Naive thymus-derived CD8-positive, alpha-beta T cell (primary cell): ENCODE measurements around the gene FMN1. TPM values are rescaled to one million over a fixed set of nuclear protein-coding genes. Genes with fewer than 3 reads are reported as not detected.

Source experiments
- ATAC-seq, 2 donors: fragments of 150-1000 bp; cut with Tn5 transposase in 1 of 2; sonication (Bioruptor Pico), chemical (Tn5 transposase) in 1 of 2; 1 replicate in 1 of 2; 2 replicates in 1 of 2; pipeline ENCODE4 v1.10.0; 2021; ENCODE audit warnings: mild to moderate bottlenecking in 2 of 2, moderate library complexity in 2 of 2
- POLR2A ChIA-PET: fragments of 350-600 bp; sonication (Branson Sonifier 250); formaldehyde crosslinking; loops from one replicate; lab custom pipeline; 2021; ENCODE audit warnings: antibody characterized with exemption; lab: Charles Lee
- DNase-seq, 10 donors: peaks; one replicate each; pipeline versions ENCODE4 v3.0.0 to v3.0.0-alpha.2; 2020 to 2022
- H3K27ac Mint-ChIP-seq, 10 donors: one replicate each; pipeline ENCODE4 v1.8.0; 2020 to 2022; ENCODE audit warnings: mild to moderate bottlenecking in 10 of 10, mixed read lengths in 10 of 10, moderate library complexity in 4 of 10, inconsistent platforms in 1 of 10
- H3K27me3 Mint-ChIP-seq, 5 donors: one replicate each; pipeline ENCODE4 v1.8.0; 2021 to 2022; ENCODE audit warnings: mixed read lengths in 5 of 5
- H3K36me3 Mint-ChIP-seq, 3 donors: one replicate each; pipeline ENCODE4 v1.8.0; 2020 to 2022; ENCODE audit warnings: mixed read lengths in 3 of 3, mild to moderate bottlenecking in 2 of 3, inconsistent platforms in 1 of 3
- H3K4me1 Mint-ChIP-seq, 4 donors: one replicate each; pipeline ENCODE4 v1.8.0; 2021 to 2022; ENCODE audit warnings: mixed read lengths in 4 of 4
- H3K4me3 Mint-ChIP-seq, 10 donors: one replicate each; pipeline ENCODE4 v1.8.0; 2020 to 2022; ENCODE audit warnings: mild to moderate bottlenecking in 10 of 10, mixed read lengths in 10 of 10, moderate library complexity in 6 of 10, inconsistent platforms in 1 of 10
- H3K9me3 Mint-ChIP-seq, 9 donors: one replicate each; pipeline ENCODE4 v1.8.0; 2020 to 2022; ENCODE audit warnings: mixed read lengths in 9 of 9, mild to moderate bottlenecking in 3 of 9, inconsistent platforms in 1 of 9, moderate library complexity in 1 of 9
- polyA plus RNA-seq, 3 donors: library from polyadenylated mRNA; unstranded; fragments of 300-500 nt; fragmentation: Illumina TruSeq; gene quantifications; one replicate each; pipeline ENCODE4 v1.2.3, GENCODE V29; 2021
- total RNA-seq, 8 experiments: library from RNA in 2 of 8; stranded (reverse) in 2 of 8; gene quantifications; one replicate each; pipeline ENCODE4 v1.2.3 and lab custom pipeline; 2021 to 2026

The FMN1 gene
- total and polyA plus RNA-seq, 5 experiments from 2014 or later = 0.19 to 0.42 (median 0.21) TPM; not detected in 2

- Mint-ChIP-seq H3K27ac (peak overlapping the region in 6 of 10 donors; percentile 1 to 95 (median 58)), H3K36me3 (peaks cover 0 to 9% (median 0%) of the 10 kb centered on the region in 3 donors), H3K9me3 (peaks cover 0 to 16% (median 2%) of the 10 kb centered on the region in 9 donors), H3K4me3 (peak overlapping the region in 7 of 10 donors; percentile 48 to 86 (median 66)), H3K27me3 (no peaks in the 10 kb centered on the region), H3K4me1 (peaks cover 0 to 21% (median 7%) of the 10 kb centered on the region in 4 donors)
- peak; percentile 60 to 100 for ATAC-seq
- POLR2A ChIA-PET = no interaction called here
- DNase-seq = peak in 4 of 10 donors; percentile 9 to 78 (median 46)
Observed at GRCh38 chr15:33104212-33104611, 90.3 kb downstream of the FMN1 start.

GRCh38 chr15:33101036-33101435, 93.5 kb downstream of the FMN1 start:
- Mint-ChIP-seq H3K9me3 (peaks cover 0 to 16% (median 2%) of the 10 kb centered on the region in 9 donors), H3K36me3 (peaks cover 0 to 9% (median 0%) of the 10 kb centered on the region in 3 donors), H3K27ac (no peak overlapping the region), H3K27me3 (no peaks in the 10 kb centered on the region), H3K4me3 (no peak overlapping the region), H3K4me1 (peaks cover 0 to 21% (median 8%) of the 10 kb centered on the region in 4 donors)
- POLR2A ChIA-PET = no interaction called here
- no peak for DNase-seq
- ATAC-seq = no peak

GRCh38 chr15:33100314-33100713, 94.2 kb downstream of the FMN1 start:
- DNase-seq (no peak), ATAC-seq (no peak)
- H3K4me1 Mint-ChIP-seq = peaks cover 0 to 21% (median 8%) of the 10 kb centered on the region in 4 donors
- H3K27ac Mint-ChIP-seq = no peak overlapping the region
- peaks cover 0 to 16% (median 2%) of the 10 kb centered on the region in 9 donors for H3K9me3 Mint-ChIP-seq
- H3K4me3 Mint-ChIP-seq = no peak overlapping the region
- H3K36me3 Mint-ChIP-seq = peaks cover 0 to 9% (median 0%) of the 10 kb centered on the region in 3 donors
- no peaks in the 10 kb centered on the region for H3K27me3 Mint-ChIP-seq
- POLR2A ChIA-PET = no interaction called here

- no peak overlapping the region for H3K27ac Mint-ChIP-seq
- H3K4me3 Mint-ChIP-seq = no peak overlapping the region
- no peaks in the 10 kb centered on the region for H3K27me3 Mint-ChIP-seq
- H3K9me3 Mint-ChIP-seq = peaks cover 0 to 16% (median 2%) of the 10 kb centered on the region in 9 donors
- H3K4me1 Mint-ChIP-seq = peaks cover 0 to 16% (median 7%) of the 10 kb centered on the region in 4 donors
- POLR2A ChIA-PET = no interaction called here
- DNase-seq (no peak), ATAC-seq (no peak)
- H3K36me3 Mint-ChIP-seq = peaks cover 0 to 9% (median 0%) of the 10 kb centered on the region in 3 donors
Observed at GRCh38 chr15:33099739-33100138, 94.8 kb downstream of the FMN1 start.

GRCh38 chr15:33099213-33099612, 95.3 kb downstream of the FMN1 start:
- Mint-ChIP-seq H3K27me3 (no peaks in the 10 kb centered on the region), H3K9me3 (peaks cover 0 to 16% (median 2%) of the 10 kb centered on the region in 9 donors), H3K4me1 (peaks cover 0 to 12% (median 4%) of the 10 kb centered on the region in 4 donors), H3K4me3 (no peak overlapping the region), H3K36me3 (peaks cover 0 to 9% (median 0%) of the 10 kb centered on the region in 3 donors), H3K27ac (peak overlapping the region in 2 of 10 donors; percentile 16 to 40)
- no peak for DNase-seq
- ATAC-seq = no peak
- POLR2A ChIA-PET = no interaction called here

- POLR2A ChIA-PET = no interaction called here
- no peak for DNase-seq
- H3K4me1 Mint-ChIP-seq = peaks cover 0 to 7% (median 3%) of the 10 kb centered on the region in 4 donors
- peaks cover 0 to 16% (median 2%) of the 10 kb centered on the region in 9 donors for H3K9me3 Mint-ChIP-seq
- no peaks in the 10 kb centered on the region for H3K27me3 Mint-ChIP-seq
- peak overlapping the region in 4 of 10 donors; percentile 16 to 59 (median 40) for H3K27ac Mint-ChIP-seq
- no peak overlapping the region for H3K4me3 Mint-ChIP-seq
- no peak for ATAC-seq
- peaks cover 0 to 9% (median 0%) of the 10 kb centered on the region in 3 donors for H3K36me3 Mint-ChIP-seq
Observed at GRCh38 chr15:33098094-33099058, 96.1 kb downstream of the FMN1 start.

- Mint-ChIP-seq H3K9me3 (peaks cover 0 to 6% (median 0%) of the 10 kb centered on the region in 9 donors), H3K4me1 (peaks cover 0 to 14% (median 13%) of the 10 kb centered on the region in 4 donors), H3K27ac (no peak overlapping the region), H3K4me3 (no peak overlapping the region), H3K36me3 (no peaks in the 10 kb centered on the region), H3K27me3 (no peaks in the 10 kb centered on the region)
- no peak for DNase-seq
- POLR2A ChIA-PET = no interaction called here
- ATAC-seq = no peak
Observed at GRCh38 chr15:33096134-33096533, 98.4 kb downstream of the FMN1 start.

GRCh38 chr15:33095641-33096040, 98.9 kb downstream of the FMN1 start:
- peaks cover 0 to 4% (median 0%) of the 10 kb centered on the region in 9 donors for H3K9me3 Mint-ChIP-seq
- ATAC-seq = no peak
- H3K27ac Mint-ChIP-seq = no peak overlapping the region
- no peak overlapping the region for H3K4me3 Mint-ChIP-seq
- H3K27me3 Mint-ChIP-seq = no peaks in the 10 kb centered on the region
- peaks cover 0 to 14% (median 13%) of the 10 kb centered on the region in 4 donors for H3K4me1 Mint-ChIP-seq
- no peaks in the 10 kb centered on the region for H3K36me3 Mint-ChIP-seq
- POLR2A ChIA-PET = no interaction called here
- DNase-seq = no peak

GRCh38 chr15:33094336-33094735, 100.2 kb downstream of the FMN1 start:
- Mint-ChIP-seq H3K4me1 (peaks cover 0 to 14% (median 13%) of the 10 kb centered on the region in 4 donors), H3K36me3 (no peaks in the 10 kb centered on the region), H3K4me3 (no peak overlapping the region), H3K27me3 (no peaks in the 10 kb centered on the region), H3K27ac (peak overlapping the region in 1 of 10 donors; percentile 49), H3K9me3 (no peaks in the 10 kb centered on the region)
- POLR2A ChIA-PET = no interaction called here
- no peak for DNase-seq
- ATAC-seq = no peak

GRCh38 chr15:33093222-33093621, 101.3 kb downstream of the FMN1 start:
- Mint-ChIP-seq H3K36me3 (no peaks in the 10 kb centered on the region), H3K27ac (peak overlapping the region in 2 of 10 donors; percentile 5 to 36), H3K9me3 (no peaks in the 10 kb centered on the region), H3K27me3 (no peaks in the 10 kb centered on the region), H3K4me3 (no peak overlapping the region), H3K4me1 (peaks cover 0 to 14% (median 11%) of the 10 kb centered on the region in 4 donors)
- ATAC-seq (no peak), DNase-seq (no peak)
- POLR2A ChIA-PET = no interaction called here

GRCh38 chr15:33091983-33092693, 102.4 kb downstream of the FMN1 start:
- POLR2A ChIA-PET = no interaction called here
- DNase-seq (peak in 2 of 10 donors; percentile 19 to 43), ATAC-seq (peak in 1 of 2 donors; percentile 76)
- Mint-ChIP-seq H3K36me3 (no peaks in the 10 kb centered on the region), H3K27ac (peak overlapping the region in 6 of 10 donors; percentile 31 to 94 (median 64)), H3K4me1 (peaks cover 0 to 14% (median 11%) of the 10 kb centered on the region in 4 donors), H3K4me3 (peak overlapping the region in 6 of 10 donors; percentile 24 to 86 (median 71)), H3K9me3 (no peaks in the 10 kb centered on the region), H3K27me3 (no peaks in the 10 kb centered on the region)
